Raji (cell line): ENCODE results near the gene PIEZO2.

ENCODE experiments used
- POLR2A ChIP-seq: IDR thresholded peaks from 2 replicates; pipeline ENCODE4 v1.6.1; 2011; ENCODE audit warnings: low read depth, low read length, control low read depth; ENCODE audit not compliant: insufficient read depth

Gene PIEZO2

DNA sequence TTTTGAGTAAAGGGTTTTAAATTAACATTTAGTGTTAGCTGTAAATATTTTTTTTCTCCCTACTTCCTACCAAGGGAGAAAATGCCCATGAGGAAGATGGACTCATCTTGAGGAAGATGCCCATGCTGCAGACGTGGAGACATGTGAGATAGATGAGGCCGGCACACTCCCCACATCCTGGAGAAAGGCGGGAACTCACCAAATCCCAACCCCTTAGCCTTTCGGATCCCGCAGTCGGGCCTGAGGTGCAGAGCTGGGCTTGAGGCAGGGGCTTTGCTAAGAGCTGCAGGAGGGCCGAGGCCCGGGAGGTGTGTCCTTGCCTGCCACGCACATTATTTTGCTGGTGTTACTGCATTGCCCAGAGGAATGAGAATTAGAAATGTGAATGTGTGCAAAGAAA lies 485.6 kb downstream of the PIEZO2 start:
- TF ChIP-seq POLR2A = no peak

DNA sequence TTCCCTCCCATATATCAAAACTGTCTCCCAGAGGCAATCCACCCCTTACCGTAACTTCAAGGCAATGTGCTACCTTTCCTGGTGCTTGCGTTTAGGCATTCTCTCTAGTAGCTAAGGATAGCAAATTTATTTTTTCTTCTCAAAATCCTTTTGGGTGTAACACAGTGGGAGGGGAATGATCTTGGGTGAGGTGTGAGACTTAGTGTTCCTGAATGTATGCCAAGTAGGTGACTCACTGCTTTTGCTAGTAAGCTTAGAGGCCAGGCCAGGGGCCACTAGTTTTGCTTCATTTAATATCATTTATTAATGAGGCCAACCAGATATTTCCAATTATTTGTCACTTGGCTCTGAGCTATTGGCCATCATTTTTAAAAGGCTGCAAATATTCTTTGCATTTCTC lies 488.1 kb downstream of the PIEZO2 start:
- no peak for TF ChIP-seq POLR2A

DNA sequence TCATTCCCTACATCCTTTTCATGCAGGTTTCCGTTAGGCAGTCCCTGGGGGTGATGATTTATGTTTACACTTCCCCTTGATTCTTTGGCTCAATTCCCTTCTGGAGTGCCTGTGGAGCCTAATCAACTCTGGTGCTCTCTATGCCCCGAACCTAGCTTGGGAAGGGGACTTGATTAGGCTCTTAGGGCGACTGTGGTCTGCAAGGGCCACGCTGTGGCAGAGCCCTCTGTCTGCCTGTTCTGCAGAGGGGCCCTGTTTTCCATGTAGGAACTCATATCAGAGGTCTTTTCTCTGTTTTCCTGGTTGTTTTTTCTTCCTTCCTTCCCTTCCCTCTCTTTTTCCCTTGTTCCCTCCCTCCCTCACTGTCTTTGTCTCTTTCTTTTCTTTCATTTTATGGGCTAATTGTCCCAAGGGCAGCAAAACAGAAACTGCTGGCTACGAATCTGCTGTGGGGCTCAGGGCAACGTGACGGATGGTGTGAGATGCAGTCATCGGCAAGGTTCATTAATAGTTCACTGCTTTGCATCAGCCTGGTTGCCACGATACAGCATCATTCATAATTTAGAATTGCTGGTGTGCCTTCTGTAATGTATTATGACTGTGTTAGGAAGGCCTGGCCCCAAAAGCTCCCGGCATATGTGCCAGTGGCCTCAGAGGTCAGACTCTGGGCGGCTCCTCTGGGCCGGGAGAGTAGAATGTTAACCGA lies 489.0 kb downstream of the PIEZO2 start:
- no peak for TF ChIP-seq POLR2A

DNA sequence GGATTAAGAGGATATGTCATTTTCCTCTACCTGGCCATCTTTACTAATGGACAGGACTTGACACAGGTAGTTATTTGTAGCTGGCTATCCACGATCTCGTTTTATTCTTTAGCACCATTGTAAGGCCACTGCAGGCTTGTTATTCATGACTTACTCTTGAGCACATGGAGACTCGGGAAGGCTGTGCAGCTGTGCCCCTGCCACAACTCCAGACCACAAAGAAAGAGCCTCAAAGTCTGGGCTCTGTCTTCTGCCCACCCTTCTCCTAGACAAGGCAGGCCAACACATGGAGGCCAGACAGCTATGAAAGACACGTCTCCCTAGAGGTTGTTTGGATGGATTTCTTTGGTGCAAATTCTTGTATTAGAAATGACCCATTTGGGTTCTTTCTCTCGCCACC lies 489.8 kb downstream of the PIEZO2 start:
- no peak for TF ChIP-seq POLR2A

DNA sequence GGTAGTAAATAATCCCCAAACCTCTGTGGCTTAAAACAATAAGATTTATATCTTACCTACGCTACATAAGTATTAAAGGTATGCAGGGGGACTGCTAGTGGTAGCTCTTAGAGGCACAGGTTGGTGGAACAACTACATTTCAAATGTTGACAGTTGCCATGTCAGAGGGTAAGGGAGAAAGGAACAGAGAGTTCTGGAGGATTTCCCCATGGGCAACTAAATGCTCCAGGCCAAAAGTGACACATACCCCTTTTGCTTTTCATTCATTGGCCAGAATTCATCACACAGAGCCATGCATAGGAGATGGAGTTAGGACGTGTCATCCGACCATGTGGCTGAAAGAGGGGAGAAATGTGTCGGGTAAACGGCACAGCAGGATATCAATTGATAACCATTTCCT lies 490.4 kb downstream of the PIEZO2 start:
- TF ChIP-seq POLR2A = no peak
